ENCODE results near the gene DNAH10.

The DNAH10 gene

GRCh38 chr12:123886931-123887582 lies 125.0 kb downstream of the DNAH10 start:
- peaks cover 0 to 2% of the 10 kb centered on the region in 2 donors for H3K9me3 ChIP-seq (ENCODE audit: control insufficient read depth in 1 of 2, low read length in 2 of 2)
- H3K9ac ChIP-seq (ENCODE audit: low read depth in 1 of 2, low read length in 2 of 2): no peak overlapping the region
- H3K27ac ChIP-seq (ENCODE audit: low read depth, low read length): no peak overlapping the region
- H3K36me3 ChIP-seq (ENCODE audit: control insufficient read depth in 1 of 2, insufficient read depth in 2 of 2, low read length in 2 of 2): no peaks in the 10 kb centered on the region
- H3K4me3 ChIP-seq (ENCODE audit: low read depth in 1 of 2, low read length in 2 of 2): peak overlapping the region in 1 of 2 donors; percentile 7
- peaks cover 0 to 10% of the 10 kb centered on the region in 2 donors for H3K4me1 ChIP-seq (ENCODE audit: control insufficient read depth in 1 of 2, insufficient read depth in 2 of 2, low read length in 2 of 2)
- H3K27me3 ChIP-seq (ENCODE audit: control insufficient read depth in 1 of 2, insufficient read depth in 2 of 2, low read length in 2 of 2): peaks cover 0 to 9% of the 10 kb centered on the region in 2 donors

- H3K4me1 ChIP-seq (ENCODE audit: control insufficient read depth in 1 of 2, insufficient read depth in 2 of 2, low read length in 2 of 2): peaks cover 0 to 10% of the 10 kb centered on the region in 2 donors
- no peaks in the 10 kb centered on the region for H3K36me3 ChIP-seq (ENCODE audit: control insufficient read depth in 1 of 2, insufficient read depth in 2 of 2, low read length in 2 of 2)
- H3K9ac ChIP-seq (ENCODE audit: low read depth in 1 of 2, low read length in 2 of 2): no peak overlapping the region
- no peak overlapping the region for H3K4me3 ChIP-seq (ENCODE audit: low read depth in 1 of 2, low read length in 2 of 2)
- no peak overlapping the region for H3K27ac ChIP-seq (ENCODE audit: low read depth, low read length)
- H3K9me3 ChIP-seq (ENCODE audit: control insufficient read depth in 1 of 2, low read length in 2 of 2): peaks cover 0 to 2% of the 10 kb centered on the region in 2 donors
- H3K27me3 ChIP-seq (ENCODE audit: control insufficient read depth in 1 of 2, insufficient read depth in 2 of 2, low read length in 2 of 2): peaks cover 0 to 9% of the 10 kb centered on the region in 2 donors
These were observed 126.9 kb downstream of the DNAH10 start for GRCh38 chr12:123888989-123889388.

- peaks cover 0 to 9% of the 10 kb centered on the region in 2 donors for H3K27me3 ChIP-seq (ENCODE audit: control insufficient read depth in 1 of 2, insufficient read depth in 2 of 2, low read length in 2 of 2)
- peaks cover 0 to 10% of the 10 kb centered on the region in 2 donors for H3K4me1 ChIP-seq (ENCODE audit: control insufficient read depth in 1 of 2, insufficient read depth in 2 of 2, low read length in 2 of 2)
- H3K27ac ChIP-seq (ENCODE audit: low read depth, low read length): no peak overlapping the region
- no peak overlapping the region for H3K9ac ChIP-seq (ENCODE audit: low read depth in 1 of 2, low read length in 2 of 2)
- no peak overlapping the region for H3K4me3 ChIP-seq (ENCODE audit: low read depth in 1 of 2, low read length in 2 of 2)
- no peaks in the 10 kb centered on the region for H3K9me3 ChIP-seq (ENCODE audit: control insufficient read depth in 1 of 2, low read length in 2 of 2)
- no peaks in the 10 kb centered on the region for H3K36me3 ChIP-seq (ENCODE audit: control insufficient read depth in 1 of 2, insufficient read depth in 2 of 2, low read length in 2 of 2)
These were observed 127.9 kb downstream of the DNAH10 start for GRCh38 chr12:123889848-123890535.

GRCh38 chr12:123890536-123890902 lies 128.4 kb downstream of the DNAH10 start:
- no peak overlapping the region for H3K4me3 ChIP-seq (ENCODE audit: low read depth in 1 of 2, low read length in 2 of 2)
- H3K27ac ChIP-seq (ENCODE audit: low read depth, low read length): no peak overlapping the region
- H3K36me3 ChIP-seq (ENCODE audit: control insufficient read depth in 1 of 2, insufficient read depth in 2 of 2, low read length in 2 of 2): no peaks in the 10 kb centered on the region
- peaks cover 0 to 9% of the 10 kb centered on the region in 2 donors for H3K27me3 ChIP-seq (ENCODE audit: control insufficient read depth in 1 of 2, insufficient read depth in 2 of 2, low read length in 2 of 2)
- H3K9ac ChIP-seq (ENCODE audit: low read depth in 1 of 2, low read length in 2 of 2): no peak overlapping the region
- H3K9me3 ChIP-seq (ENCODE audit: control insufficient read depth in 1 of 2, low read length in 2 of 2): no peaks in the 10 kb centered on the region
- H3K4me1 ChIP-seq (ENCODE audit: control insufficient read depth in 1 of 2, insufficient read depth in 2 of 2, low read length in 2 of 2): peaks cover 0 to 10% of the 10 kb centered on the region in 2 donors

GRCh38 chr12:123891011-123891410 lies 128.9 kb downstream of the DNAH10 start:
- Histone ChIP-seq H3K9ac (ENCODE audit: low read depth in 1 of 2, low read length in 2 of 2) (no peak overlapping the region), H3K36me3 (ENCODE audit: control insufficient read depth in 1 of 2, insufficient read depth in 2 of 2, low read length in 2 of 2) (no peaks in the 10 kb centered on the region), H3K27ac (ENCODE audit: low read depth, low read length) (no peak overlapping the region), H3K4me3 (ENCODE audit: low read depth in 1 of 2, low read length in 2 of 2) (no peak overlapping the region), H3K4me1 (ENCODE audit: control insufficient read depth in 1 of 2, insufficient read depth in 2 of 2, low read length in 2 of 2) (peaks cover 0 to 10% of the 10 kb centered on the region in 2 donors), H3K27me3 (ENCODE audit: control insufficient read depth in 1 of 2, insufficient read depth in 2 of 2, low read length in 2 of 2) (peaks cover 0 to 9% of the 10 kb centered on the region in 2 donors), H3K9me3 (ENCODE audit: control insufficient read depth in 1 of 2, low read length in 2 of 2) (no peaks in the 10 kb centered on the region)

- H3K4me3 ChIP-seq (ENCODE audit: low read depth in 1 of 2, low read length in 2 of 2): no peak overlapping the region
- no peaks in the 10 kb centered on the region for H3K9me3 ChIP-seq (ENCODE audit: control insufficient read depth in 1 of 2, low read length in 2 of 2)
- H3K27me3 ChIP-seq (ENCODE audit: control insufficient read depth in 1 of 2, insufficient read depth in 2 of 2, low read length in 2 of 2): peaks cover 0 to 9% of the 10 kb centered on the region in 2 donors
- H3K27ac ChIP-seq (ENCODE audit: low read depth, low read length): no peak overlapping the region
- H3K36me3 ChIP-seq (ENCODE audit: control insufficient read depth in 1 of 2, insufficient read depth in 2 of 2, low read length in 2 of 2): no peaks in the 10 kb centered on the region
- H3K4me1 ChIP-seq (ENCODE audit: control insufficient read depth in 1 of 2, insufficient read depth in 2 of 2, low read length in 2 of 2): peaks cover 0 to 8% of the 10 kb centered on the region in 2 donors
- H3K9ac ChIP-seq (ENCODE audit: low read depth in 1 of 2, low read length in 2 of 2): no peak overlapping the region
These were observed 129.5 kb downstream of the DNAH10 start for GRCh38 chr12:123891516-123892179.

- Histone ChIP-seq H3K36me3 (ENCODE audit: control insufficient read depth in 1 of 2, insufficient read depth in 2 of 2, low read length in 2 of 2) (no peaks in the 10 kb centered on the region), H3K27me3 (ENCODE audit: control insufficient read depth in 1 of 2, insufficient read depth in 2 of 2, low read length in 2 of 2) (peaks cover 0 to 9% of the 10 kb centered on the region in 2 donors), H3K27ac (ENCODE audit: low read depth, low read length) (no peak overlapping the region), H3K4me3 (ENCODE audit: low read depth in 1 of 2, low read length in 2 of 2) (no peak overlapping the region), H3K4me1 (ENCODE audit: control insufficient read depth in 1 of 2, insufficient read depth in 2 of 2, low read length in 2 of 2) (peaks cover 0 to 4% of the 10 kb centered on the region in 2 donors), H3K9ac (ENCODE audit: low read depth in 1 of 2, low read length in 2 of 2) (no peak overlapping the region), H3K9me3 (ENCODE audit: control insufficient read depth in 1 of 2, low read length in 2 of 2) (no peaks in the 10 kb centered on the region)
These were observed 130.1 kb downstream of the DNAH10 start for GRCh38 chr12:123892180-123892559.

- Histone ChIP-seq H3K9ac (ENCODE audit: low read depth in 1 of 2, low read length in 2 of 2) (no peak overlapping the region), H3K4me3 (ENCODE audit: low read depth in 1 of 2, low read length in 2 of 2) (no peak overlapping the region), H3K27me3 (ENCODE audit: control insufficient read depth in 1 of 2, insufficient read depth in 2 of 2, low read length in 2 of 2) (peaks cover 0 to 9% of the 10 kb centered on the region in 2 donors), H3K4me1 (ENCODE audit: control insufficient read depth in 1 of 2, insufficient read depth in 2 of 2, low read length in 2 of 2) (peaks cover 0 to 4% of the 10 kb centered on the region in 2 donors), H3K9me3 (ENCODE audit: control insufficient read depth in 1 of 2, low read length in 2 of 2) (no peaks in the 10 kb centered on the region), H3K36me3 (ENCODE audit: control insufficient read depth in 1 of 2, insufficient read depth in 2 of 2, low read length in 2 of 2) (no peaks in the 10 kb centered on the region), H3K27ac (ENCODE audit: low read depth, low read length) (no peak overlapping the region)
These were observed 130.8 kb downstream of the DNAH10 start for GRCh38 chr12:123892853-123893252.

- H3K27ac ChIP-seq (ENCODE audit: low read depth, low read length): no peak overlapping the region
- peaks cover 0 to 9% of the 10 kb centered on the region in 2 donors for H3K27me3 ChIP-seq (ENCODE audit: control insufficient read depth in 1 of 2, insufficient read depth in 2 of 2, low read length in 2 of 2)
- no peaks in the 10 kb centered on the region for H3K9me3 ChIP-seq (ENCODE audit: control insufficient read depth in 1 of 2, low read length in 2 of 2)
- no peak overlapping the region for H3K4me3 ChIP-seq (ENCODE audit: low read depth in 1 of 2, low read length in 2 of 2)
- H3K9ac ChIP-seq (ENCODE audit: low read depth in 1 of 2, low read length in 2 of 2): no peak overlapping the region
- no peaks in the 10 kb centered on the region for H3K36me3 ChIP-seq (ENCODE audit: control insufficient read depth in 1 of 2, insufficient read depth in 2 of 2, low read length in 2 of 2)
- peaks cover 0 to 4% of the 10 kb centered on the region in 2 donors for H3K4me1 ChIP-seq (ENCODE audit: control insufficient read depth in 1 of 2, insufficient read depth in 2 of 2, low read length in 2 of 2)
These were observed 131.2 kb downstream of the DNAH10 start for GRCh38 chr12:123893276-123893675.

GRCh38 chr12:123894823-123895345 lies 132.8 kb downstream of the DNAH10 start:
- no peaks in the 10 kb centered on the region for H3K9me3 ChIP-seq (ENCODE audit: control insufficient read depth in 1 of 2, low read length in 2 of 2)
- H3K4me1 ChIP-seq (ENCODE audit: control insufficient read depth in 1 of 2, insufficient read depth in 2 of 2, low read length in 2 of 2): peaks cover 0 to 4% of the 10 kb centered on the region in 2 donors
- peaks cover 0 to 6% of the 10 kb centered on the region in 2 donors for H3K27me3 ChIP-seq (ENCODE audit: control insufficient read depth in 1 of 2, insufficient read depth in 2 of 2, low read length in 2 of 2)
- no peak overlapping the region for H3K9ac ChIP-seq (ENCODE audit: low read depth in 1 of 2, low read length in 2 of 2)
- no peaks in the 10 kb centered on the region for H3K36me3 ChIP-seq (ENCODE audit: control insufficient read depth in 1 of 2, insufficient read depth in 2 of 2, low read length in 2 of 2)
- no peak overlapping the region for H3K27ac ChIP-seq (ENCODE audit: low read depth, low read length)
- H3K4me3 ChIP-seq (ENCODE audit: low read depth in 1 of 2, low read length in 2 of 2): no peak overlapping the region

Measured in duodenal mucosa (tissue), 2 donors.